ENCODE measurements around the gene IL5. TPM values are rescaled to one million over a fixed set of nuclear protein-coding genes. Genes with fewer than 3 reads are reported as not detected.

Gene IL5
- total and polyA plus RNA-seq, 2 of the 4 experiments (the other 2 are of a cell fraction), result not detected

- TF ChIP-seq BHLHE40 (IDR thresholded peaks at IDR 0.05; ENCODE audit: low read depth, low read length) (no peak), CHD1 (IDR thresholded peaks at IDR 0.05; ENCODE audit: low read depth, low read length) (no peak)
Observed at GRCh38 chr5:132492386-132493125, 50.8 kb downstream of the IL5 start (continued).

Other genes starting within 250 kb of the IL5 start
- gene SLC22A4, start 249.1 kb downstream of the IL5 start, total RNA-seq (2012; rRNA removed), result 2.8 and 3.2 TPM in 2 replicates
- 2.5 and 2.6 TPM in 2 replicates for gene SLC22A4, start 249.1 kb downstream of the IL5 start, polyA plus RNA-seq (2012; rRNA removed)
- 3.6 and 6.1 TPM in 2 replicates for gene SLC22A5, start 173.8 kb downstream of the IL5 start, total RNA-seq (2012; rRNA removed)
- gene SLC22A5, start 173.8 kb downstream of the IL5 start, polyA plus RNA-seq (2012; rRNA removed), result 6.0 and 7.1 TPM in 2 replicates
- gene IRF1, start 52.7 kb downstream of the IL5 start, total RNA-seq (2012; rRNA removed), result 6.9 and 11.1 TPM in 2 replicates
- 16.5 and 18.9 TPM in 2 replicates for gene IRF1, start 52.7 kb downstream of the IL5 start, polyA plus RNA-seq (2012; rRNA removed)
- 5.2 and 13.3 TPM in 2 replicates for gene RAD50, start 13.5 kb upstream of the IL5 start, total RNA-seq (2012; rRNA removed)
- gene RAD50, start 13.5 kb upstream of the IL5 start, polyA plus RNA-seq (2012; rRNA removed), result 6.2 and 7.2 TPM in 2 replicates
- gene IL13, start 114.7 kb upstream of the IL5 start, total RNA-seq (2012; rRNA removed), result not detected in 2 replicates
- gene IL13, start 114.7 kb upstream of the IL5 start, polyA plus RNA-seq (2012; rRNA removed), result not detected in 2 replicates
- not detected in 2 replicates for gene IL4, start 130.5 kb upstream of the IL5 start, total RNA-seq (2012; rRNA removed)
- gene IL4, start 130.5 kb upstream of the IL5 start, polyA plus RNA-seq (2012; rRNA removed), result not detected in 2 replicates
- gene KIF3A, start 194.0 kb upstream of the IL5 start, total RNA-seq (2012; rRNA removed), result 4.3 and 9.4 TPM in 2 replicates
- 3.4 and 4.5 TPM in 2 replicates for gene KIF3A, start 194.0 kb upstream of the IL5 start, polyA plus RNA-seq (2012; rRNA removed)
- not detected in 2 replicates for gene CCNI2, start 203.9 kb upstream of the IL5 start, total RNA-seq (2012; rRNA removed)
- not detected in 2 replicates for gene CCNI2, start 203.9 kb upstream of the IL5 start, polyA plus RNA-seq (2012; rRNA removed)
- gene SEPTIN8, start 233.7 kb upstream of the IL5 start, total RNA-seq (2012; rRNA removed), result 60.5 and 67.2 TPM in 2 replicates
- 54.7 and 56.2 TPM in 2 replicates for gene SEPTIN8, start 233.7 kb upstream of the IL5 start, polyA plus RNA-seq (2012; rRNA removed)

Measured in IMR-90 (cell line).